GM10248 (cell line): Measurements from ENCODE around the gene RASD1.

Experiments used
- CTCF ChIA-PET: fragments of 300-600 bp; sonication (Branson Sonifier 250); formaldehyde crosslinking; extraction: SDS; loops from one replicate; lab custom pipeline; 2021; ENCODE audit warnings: antibody characterized with exemption; lab: Yijun Ruan, JAX
- POLR2A ChIA-PET: fragments of 350-650 bp; sonication (Branson Sonifier 250); formaldehyde crosslinking; extraction: SDS; loops from one replicate; lab custom pipeline; 2020; ENCODE audit warnings: antibody characterized with exemption; lab: Yijun Ruan, JAX
- DNase-seq: peaks from one replicate; pipeline ENCODE4 v3.0.0; 2012; ENCODE audit errors: extremely low spot score
- TF ChIP-seq, protein P1 (sequence below): IDR thresholded peaks from 2 replicates; pipeline ENCODE4 v1.5.1; 2012; ENCODE audit warnings: mild to moderate bottlenecking, low read depth; ENCODE audit errors: extremely low read depth, missing control alignments, control extremely low read depth

Gene RASD1

DNA sequence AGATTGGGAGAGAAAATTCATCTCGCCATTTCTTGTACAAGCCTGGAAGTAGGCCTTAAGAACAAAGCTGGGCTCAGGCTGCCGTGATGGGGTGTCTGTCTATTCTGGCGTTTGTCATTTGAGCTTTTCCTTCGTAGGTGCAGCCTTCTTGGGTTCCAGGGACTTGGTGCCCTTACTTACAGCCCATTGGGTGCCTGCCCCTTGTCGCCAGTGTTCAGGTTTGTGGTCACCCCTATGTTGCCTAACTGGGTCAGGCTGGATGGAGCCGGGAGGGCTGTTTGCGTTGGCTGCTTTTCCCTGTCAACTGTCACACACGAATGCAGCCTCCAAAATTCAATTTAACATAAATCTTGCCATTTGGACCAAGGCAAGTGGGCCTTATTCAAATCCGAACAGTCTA is 43.1 kb downstream of the RASD1 start:
- POLR2A ChIA-PET = no interaction called here
- no peak for DNase-seq
- CTCF ChIA-PET = interaction anchor here (1.0 to 1.8 kb wide), 2 partner anchors 19 to 43 kb away, joined by 4 read pairs; partner anchors contain the start of gene RASD1
- TF ChIP-seq, protein P1, sequence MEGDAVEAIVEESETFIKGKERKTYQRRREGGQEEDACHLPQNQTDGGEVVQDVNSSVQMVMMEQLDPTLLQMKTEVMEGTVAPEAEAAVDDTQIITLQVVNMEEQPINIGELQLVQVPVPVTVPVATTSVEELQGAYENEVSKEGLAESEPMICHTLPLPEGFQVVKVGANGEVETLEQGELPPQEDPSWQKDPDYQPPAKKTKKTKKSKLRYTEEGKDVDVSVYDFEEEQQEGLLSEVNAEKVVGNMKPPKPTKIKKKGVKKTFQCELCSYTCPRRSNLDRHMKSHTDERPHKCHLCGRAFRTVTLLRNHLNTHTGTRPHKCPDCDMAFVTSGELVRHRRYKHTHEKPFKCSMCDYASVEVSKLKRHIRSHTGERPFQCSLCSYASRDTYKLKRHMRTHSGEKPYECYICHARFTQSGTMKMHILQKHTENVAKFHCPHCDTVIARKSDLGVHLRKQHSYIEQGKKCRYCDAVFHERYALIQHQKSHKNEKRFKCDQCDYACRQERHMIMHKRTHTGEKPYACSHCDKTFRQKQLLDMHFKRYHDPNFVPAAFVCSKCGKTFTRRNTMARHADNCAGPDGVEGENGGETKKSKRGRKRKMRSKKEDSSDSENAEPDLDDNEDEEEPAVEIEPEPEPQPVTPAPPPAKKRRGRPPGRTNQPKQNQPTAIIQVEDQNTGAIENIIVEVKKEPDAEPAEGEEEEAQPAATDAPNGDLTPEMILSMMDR = no peak

DNA sequence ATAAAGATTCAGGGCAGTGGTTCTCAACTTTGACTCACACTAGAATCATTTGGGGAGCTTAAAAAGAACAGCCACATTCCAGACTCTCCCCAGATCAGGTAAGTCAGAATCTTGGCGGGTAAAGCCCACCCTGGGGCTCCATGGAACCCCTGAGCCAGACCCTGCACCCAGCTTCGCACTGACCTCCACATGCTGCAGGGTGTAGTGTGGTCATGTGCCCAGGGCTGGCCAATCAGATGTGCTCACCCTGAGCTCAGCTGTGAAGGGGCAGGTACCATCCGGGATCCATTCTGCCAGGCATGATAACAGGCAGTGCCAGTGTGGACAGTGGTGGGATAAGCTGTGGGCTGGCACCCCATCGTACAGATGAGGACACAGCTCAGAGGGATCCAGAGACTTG is 47.5 kb downstream of the RASD1 start:
- DNase-seq = no peak
- ChIA-PET POLR2A (interaction anchor here (0.5 kb wide), 1 partner anchor 1450 kb away, joined by 5 read pairs; no protein-coding TSS in a partner anchor), CTCF (interaction anchor here (1.6 to 2.0 kb wide), 5 partner anchors 8 to 93 kb away, joined by 4 to 7 read pairs (median 5); partner anchors contain the start of gene RASD1)
- TF ChIP-seq, protein P1 = no peak

DNA sequence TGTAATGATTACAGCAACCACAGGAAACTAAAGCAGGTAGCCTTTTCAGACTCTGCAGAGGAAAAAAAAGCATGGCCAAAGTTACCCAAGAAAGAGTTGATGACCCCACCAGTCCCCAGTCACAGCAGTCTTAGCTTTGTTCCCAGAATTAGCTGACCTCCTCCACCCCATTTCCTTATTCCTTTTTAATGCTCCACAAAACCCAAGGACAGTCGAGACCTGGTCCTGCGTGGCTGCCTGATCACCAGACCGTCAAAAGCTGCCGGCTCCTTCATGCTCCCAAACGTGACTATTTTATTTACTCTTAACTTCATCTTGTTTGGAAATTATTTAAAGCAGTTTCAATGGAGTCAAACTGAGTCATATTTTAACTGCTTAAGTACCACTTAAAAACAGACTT is 48.1 kb downstream of the RASD1 start:
- POLR2A ChIA-PET = no interaction called here
- TF ChIP-seq, protein P1 = no peak
- DNase-seq = no peak
- CTCF ChIA-PET = interaction anchor here (1.6 to 2.0 kb wide), 2 partner anchors 26 to 48 kb away, joined by 5 to 6 read pairs; partner anchors contain the start of gene RASD1

DNA sequence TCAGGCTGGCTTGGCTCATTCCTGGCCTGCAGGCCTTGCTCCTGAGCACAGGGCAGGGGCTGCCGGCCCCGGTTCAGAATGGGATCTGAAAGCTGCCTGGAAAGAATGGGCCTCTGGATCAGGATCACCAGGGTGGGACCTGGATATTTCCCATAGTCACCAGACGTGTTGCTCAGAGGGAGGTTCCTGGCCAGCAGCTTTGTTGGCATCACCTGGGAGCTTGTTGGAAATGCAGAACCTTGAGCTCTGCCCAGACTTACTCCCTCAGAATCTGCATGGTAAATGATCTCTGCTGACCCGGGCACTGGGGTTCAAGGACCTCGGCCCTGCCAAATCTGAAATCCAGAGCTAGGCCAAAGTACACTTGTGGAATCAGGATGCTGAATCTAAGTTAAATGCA is 48.9 kb downstream of the RASD1 start:
- TF ChIP-seq, protein P1 = no peak
- DNase-seq = no peak
- CTCF ChIA-PET = no interaction called here
- POLR2A ChIA-PET = no interaction called here

DNA sequence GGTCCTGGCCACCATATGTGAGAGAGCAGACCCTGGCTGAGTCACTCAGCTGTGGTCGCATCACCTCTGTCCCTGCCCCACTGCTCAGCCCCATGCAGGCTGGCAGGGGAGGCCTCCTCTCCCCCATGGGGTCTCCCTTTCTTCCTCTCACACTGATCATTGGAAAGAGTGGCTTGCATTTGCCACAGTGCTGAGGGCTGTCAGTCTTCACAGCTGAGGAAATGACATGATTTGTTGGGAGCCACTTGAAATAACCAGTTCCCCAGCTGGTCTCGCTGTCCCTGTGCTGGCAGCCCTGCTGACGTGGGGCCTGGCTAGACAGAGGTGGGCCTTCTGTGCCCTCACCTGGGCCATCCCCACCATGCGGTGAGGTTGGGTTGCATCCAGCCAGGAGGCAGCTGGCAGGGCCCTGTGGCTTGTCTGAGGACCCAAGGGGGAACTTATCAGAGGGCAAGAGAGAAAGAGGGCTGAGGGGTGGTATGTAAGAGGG is 49.5 kb downstream of the RASD1 start:
- POLR2A ChIA-PET = no interaction called here
- CTCF ChIA-PET = no interaction called here
- DNase-seq = no peak
- TF ChIP-seq, protein P1 = no peak

DNA sequence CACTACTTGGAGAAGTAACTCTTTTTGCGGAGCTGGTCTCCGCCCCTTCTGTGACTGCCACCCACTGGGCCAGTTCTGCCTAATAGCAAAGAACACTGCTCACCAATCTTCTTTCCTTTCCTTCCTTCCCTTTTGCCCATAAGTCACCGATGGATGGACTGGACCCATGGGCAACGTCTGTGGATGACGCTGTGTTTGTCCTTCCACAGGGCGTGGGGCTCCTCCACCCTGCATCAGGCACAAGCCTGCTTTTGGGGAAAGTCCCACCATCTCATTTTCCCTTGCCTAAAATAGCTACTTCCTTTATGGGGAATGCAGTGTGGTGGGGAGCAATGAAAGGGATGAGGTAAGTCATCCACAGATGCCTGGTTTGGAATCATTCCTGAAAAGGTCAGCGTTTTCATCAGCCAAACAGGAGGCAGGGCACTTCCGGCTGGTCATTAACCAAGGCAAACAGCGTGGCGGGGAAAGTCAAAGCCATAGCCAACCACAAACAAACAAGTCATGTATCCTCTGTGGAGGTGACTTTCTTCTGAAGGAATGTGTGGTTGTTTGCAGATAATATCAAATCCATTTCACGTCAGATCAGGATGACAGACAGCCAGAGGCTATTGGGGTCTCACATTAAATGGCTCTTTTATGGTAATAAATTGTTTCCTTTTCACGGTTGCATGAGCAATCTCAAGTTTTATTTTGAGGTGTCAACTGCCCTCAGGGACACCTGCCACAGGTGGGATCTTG is 50.1 kb downstream of the RASD1 start:
- DNase-seq = no peak
- TF ChIP-seq, protein P1 = no peak
- ChIA-PET POLR2A (no interaction called here), CTCF (interaction anchor here (0.9 kb wide), 1 partner anchor 196 kb away, joined by 3 read pairs; no protein-coding TSS in a partner anchor)
